ENCODE results near the gene MBP.

The MBP gene

DNA sequence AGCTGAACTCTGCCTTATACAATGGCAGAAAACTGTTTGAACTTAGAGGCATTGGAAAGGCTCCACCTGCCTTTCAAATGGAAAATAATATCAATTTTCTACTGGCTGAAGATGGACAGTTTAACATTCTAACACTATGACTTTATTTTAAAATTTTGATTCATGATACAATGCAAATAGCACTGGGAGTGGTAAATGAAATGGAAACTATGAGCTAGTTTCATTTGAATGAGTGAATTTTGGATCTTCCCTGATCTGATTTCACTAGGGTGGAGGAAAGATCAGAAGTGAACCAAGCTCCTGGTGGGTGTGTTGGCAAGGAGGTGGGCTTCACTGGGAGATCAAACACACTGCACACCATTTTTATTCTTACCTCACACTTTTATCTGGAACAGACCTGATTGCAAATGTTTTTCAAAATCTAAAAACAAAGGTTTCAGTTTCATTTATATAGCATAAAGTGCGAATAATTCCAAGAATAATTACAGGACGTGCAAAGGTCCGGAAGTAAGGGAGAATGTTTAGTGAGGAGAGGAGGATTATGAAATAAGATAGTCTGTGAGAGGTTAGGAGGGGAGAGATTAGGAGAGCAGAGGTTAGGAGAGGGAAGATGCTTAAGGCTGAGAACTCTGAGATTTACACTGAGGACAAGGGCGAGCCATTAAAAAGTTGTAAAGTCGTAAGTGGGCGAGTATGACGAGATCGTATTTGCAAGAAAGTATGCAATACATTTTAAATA, 18.6 kb upstream of the MBP start:
- DNase-seq, result no peak

DNA sequence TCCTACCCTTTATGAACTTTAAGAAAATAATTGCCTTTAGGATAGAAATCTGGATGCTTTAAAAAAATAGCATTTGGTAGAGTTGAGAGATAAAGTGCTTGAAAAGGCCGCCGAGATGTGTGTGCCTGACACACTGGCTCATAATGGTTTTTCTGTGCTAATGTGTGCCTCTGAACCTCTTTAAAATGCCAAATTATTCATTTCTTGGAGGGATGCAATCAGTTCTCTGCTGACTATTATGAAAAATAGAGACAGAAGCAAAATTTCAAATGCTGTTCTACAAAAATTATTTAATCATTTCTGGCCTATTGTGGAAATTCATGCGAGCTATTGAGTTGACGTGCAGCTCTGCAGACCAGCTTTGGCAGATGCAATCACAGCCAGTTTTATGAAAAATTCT, 18.0 kb upstream of the MBP start:
- DNase-seq, result no peak

DNA sequence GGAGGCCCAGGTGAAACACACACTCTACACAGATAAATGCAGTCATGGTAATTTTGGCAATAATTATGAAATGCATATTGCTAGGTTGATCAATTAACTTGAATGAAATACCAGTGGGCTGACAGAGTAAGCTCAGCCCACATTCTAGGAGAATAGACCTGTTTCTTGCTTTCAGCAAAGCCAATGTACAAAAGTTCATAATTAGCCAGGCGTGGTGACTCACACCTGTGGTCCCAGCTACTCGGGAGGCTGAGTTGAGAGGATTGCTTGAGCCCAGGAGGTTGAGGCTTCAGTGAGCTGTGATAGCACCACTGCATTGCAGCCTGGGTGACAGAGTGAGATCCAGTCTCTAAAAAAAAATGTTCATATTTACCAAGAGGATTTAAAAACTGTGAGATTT, 15.7 kb upstream of the MBP start:
- DNase-seq, result no peak

DNA sequence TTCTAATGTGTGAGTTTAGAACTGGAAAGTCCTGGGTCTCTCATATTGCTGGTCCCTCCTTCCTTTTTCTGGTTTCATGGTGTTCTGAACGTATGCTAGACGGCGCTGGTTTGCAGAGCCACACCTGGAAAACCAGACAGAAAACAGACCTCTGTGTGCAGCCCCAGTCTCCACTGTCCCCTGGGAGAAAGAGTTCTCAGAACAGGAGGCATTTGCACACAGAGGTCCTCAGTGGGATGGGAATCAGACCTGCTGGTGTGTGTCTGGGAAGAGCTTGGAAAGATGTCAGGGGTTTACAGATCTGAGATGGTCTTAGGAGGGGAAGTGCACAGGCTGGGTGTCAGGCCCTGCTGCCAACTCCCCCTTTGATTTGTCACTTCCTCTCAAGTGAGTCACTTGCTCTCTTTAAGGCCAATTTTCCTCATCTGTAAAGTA, 14.9 kb upstream of the MBP start:
- no peak for DNase-seq

DNA sequence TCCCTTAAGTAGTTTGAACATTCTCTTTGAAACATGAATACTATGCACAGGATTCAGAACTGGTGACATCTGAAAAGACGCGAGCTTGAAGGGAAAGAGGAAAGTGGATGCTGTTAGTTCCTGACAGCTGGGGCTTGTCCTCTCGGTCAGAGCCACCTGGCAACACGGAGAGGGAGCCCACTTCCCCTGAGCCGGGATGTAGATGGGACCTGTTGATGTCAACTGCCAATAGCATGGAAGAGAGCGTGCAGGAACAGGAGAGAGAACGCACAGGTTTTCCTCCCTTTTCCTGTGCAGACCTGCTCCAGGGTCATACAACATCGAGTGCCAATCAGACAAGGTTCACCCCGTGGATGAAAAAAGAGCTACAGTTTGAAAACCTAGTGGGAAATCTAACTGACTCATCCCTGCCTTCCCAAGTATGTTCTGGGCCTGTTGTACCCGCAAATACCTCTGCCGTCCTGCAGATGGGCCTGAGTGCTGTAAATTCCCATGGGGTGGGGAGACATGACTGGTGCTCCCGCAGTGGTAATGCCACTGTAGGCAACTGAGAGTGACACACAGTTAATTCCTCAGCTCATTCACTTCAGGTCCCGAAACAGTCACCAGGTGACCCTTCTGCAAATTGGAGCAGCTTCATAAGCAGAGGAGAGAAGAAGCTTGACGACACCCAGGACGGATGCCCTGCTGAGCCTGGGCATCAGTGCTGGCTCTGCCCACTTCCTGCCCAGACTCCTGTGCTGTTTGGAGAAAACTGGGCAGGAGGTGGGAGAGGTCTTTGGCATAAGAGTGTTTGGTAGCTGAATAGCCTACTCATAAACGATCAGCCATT, 13.9 kb upstream of the MBP start:
- no peak for DNase-seq

DNA sequence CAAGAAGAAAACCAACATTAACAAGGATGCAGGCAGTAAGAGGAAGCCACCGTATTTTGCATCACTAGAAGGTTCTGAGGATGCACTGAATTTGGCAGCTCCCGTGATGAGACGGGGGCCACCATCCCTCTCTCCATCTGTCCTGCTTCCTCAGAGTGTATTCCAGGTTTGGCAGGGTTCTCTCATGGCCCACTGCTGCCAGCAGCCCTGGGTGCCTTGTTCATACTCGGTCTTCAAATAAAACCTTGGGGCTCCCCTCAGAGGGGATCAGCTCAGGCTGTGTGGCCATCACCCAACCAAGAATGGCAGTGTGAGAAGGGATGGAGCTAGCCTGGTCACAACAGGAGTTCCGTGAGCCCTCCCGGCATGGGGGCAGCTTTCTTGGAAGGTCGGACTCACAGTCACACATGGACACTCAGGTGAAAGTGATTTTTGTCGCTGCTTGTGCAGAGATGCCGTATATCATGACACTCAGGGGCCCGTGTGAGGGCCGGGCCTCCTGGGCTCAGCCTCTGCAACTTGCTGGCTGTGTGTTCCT, 12.8 kb upstream of the MBP start:
- DNase-seq, result no peak

DNA sequence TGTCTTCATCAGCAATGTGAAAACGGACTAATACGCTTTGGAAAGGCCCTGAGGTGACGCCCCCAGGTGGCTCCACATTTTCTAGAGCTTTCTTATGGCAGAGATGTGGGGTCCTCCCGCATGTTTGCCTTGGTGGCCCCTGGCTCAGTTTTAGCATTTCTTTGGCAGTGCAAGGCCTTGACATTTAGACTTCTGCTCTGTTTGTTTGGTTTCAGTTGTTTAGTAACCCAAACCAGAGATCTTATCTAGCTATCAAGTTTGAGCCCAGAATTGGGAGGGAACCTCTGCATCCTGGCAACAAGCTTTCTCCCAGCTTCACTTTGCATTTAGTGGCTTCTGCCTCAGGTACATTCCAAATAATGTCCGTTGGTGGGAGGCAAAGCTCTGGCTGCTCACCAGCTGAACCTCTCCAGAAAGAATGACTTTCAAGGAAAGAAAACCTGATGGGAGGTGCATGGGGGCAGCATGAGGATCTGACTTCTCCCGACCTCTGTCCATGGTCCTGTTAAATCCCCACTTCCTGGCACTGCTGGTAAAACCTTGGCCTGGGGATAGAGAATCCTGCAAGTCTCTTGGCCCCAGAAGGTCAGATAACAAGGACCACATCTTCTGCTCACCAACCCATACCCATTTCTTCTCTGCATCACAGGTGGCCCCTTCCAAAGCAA, 12.0 kb upstream of the MBP start:
- DNase-seq, result no peak

DNA sequence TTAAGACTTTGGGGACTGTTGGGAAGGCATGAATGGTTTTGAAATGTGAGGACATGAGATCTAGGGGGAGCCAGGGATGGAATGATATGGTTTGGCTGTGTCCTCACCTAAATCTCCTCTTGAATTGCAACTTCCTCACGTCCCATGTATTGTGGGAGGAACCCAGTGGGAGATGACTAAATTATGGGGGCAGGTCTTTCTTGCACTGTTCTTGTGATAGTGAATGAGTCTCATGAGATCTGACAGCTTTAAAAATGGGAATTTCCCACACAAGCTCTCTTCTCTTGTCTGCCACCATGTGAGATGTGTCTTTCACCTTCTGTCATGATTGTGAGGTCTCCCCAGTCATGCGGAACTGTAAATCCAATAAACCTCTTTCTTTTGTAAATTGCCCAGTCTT, 11.5 kb upstream of the MBP start:
- DNase-seq, result no peak

DNA sequence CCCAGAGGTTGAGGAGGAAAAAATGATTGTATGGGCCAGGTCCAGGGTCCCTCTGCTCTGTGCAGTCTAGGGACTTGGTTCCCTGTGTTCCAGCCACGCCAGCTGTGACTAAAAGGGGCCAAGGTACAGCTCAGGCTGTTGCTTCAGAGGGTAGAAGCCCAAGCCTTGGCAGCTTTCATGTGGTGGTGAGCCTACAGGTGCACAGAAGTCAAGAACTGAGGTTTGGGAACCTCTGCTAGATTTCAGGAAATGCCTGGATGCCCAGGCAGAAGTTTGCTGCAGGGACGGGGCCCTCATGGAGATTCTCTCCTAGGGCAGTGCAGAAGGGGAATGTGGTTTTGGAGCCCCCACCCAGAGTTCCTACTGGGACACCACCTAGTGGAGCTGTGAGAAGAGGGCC, 10.6 kb upstream of the MBP start:
- no peak for DNase-seq

DNA sequence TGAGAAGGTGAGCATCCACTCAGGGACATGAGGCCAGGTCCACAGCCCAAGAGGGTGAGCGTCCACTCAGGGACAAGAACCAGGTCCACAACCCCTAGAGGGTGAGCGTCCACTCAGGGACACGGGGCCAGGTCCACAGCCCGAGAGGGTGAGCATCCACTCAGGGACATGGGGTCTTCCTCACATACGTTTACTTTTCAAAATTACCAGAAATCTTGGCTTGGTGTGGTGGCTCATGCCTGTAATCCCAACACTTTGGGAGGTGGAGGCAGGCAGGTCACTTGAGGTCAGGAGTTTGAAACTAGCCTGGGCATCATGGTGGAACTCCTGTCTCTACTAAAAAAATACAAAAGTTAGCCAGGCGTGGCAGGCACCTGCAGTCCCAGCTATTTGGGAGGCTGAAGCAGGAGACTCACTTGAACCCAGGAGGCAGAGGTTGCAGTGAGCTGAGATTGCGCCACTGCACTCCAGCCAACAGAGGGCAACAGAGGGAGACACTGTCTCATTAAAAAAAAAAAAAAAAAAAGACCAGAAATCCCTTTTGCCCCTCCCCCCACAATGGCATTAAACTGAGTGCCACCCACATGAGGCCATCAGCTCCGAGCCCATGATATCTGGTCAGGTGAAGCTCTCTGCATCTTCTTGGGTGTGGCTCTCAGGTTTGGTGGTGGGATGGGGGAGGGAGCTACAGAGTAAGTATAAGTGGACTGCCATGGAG, 9.0 kb upstream of the MBP start:
- no peak for DNase-seq

DNA sequence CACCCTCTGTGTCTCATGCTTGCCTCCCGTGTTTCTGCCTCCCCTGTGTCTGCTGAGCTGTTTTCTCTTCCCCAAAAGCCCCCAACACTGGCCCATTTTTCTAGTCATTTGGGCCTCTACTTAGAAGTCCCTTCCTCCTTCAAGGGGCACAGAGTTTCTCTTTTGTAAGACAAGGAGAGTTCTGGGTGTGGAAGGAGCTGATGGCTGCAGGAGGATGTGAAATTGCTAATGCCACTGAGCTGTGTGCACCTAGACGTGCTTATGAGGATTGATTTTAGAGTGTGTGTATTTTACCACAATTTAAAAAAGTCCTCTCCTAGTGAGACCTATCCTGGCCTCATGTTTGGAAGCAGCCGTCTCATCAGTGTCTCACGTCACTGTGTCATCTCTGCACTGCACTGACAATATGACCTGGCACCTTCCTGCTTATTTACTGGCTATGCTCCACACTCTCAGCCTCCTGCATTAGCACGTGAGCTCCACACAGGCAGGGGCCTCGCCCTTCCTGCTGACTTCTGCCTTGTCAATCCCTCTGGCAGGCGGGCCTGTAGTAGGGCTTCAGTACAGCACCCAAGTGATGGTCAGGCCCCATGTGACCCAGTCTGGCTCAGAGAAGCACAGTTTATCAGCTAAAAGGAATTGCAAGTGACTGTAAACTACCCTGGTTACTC, 8.0 kb upstream of the MBP start:
- DNase-seq, result peak; percentile 51

DNA sequence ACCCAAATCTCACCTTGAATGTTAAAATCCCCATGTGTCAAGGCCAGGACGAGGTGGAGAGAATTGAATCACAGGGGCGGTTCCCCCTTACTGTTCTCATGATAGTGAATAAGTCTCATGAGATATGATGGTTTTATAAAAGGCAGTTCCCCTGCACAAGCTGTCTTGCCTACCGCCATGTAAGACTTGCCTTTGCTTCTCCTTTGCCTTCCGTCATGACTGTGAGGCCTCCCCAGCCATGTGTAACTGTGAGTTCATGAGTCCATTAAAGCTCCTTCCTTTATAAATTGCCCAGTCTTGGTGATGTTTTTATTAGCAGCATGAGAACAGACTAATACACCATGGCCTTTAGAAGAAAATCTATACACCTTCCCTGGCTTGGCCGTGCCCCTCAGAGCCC, 7.4 kb upstream of the MBP start:
- no peak for DNase-seq

DNA sequence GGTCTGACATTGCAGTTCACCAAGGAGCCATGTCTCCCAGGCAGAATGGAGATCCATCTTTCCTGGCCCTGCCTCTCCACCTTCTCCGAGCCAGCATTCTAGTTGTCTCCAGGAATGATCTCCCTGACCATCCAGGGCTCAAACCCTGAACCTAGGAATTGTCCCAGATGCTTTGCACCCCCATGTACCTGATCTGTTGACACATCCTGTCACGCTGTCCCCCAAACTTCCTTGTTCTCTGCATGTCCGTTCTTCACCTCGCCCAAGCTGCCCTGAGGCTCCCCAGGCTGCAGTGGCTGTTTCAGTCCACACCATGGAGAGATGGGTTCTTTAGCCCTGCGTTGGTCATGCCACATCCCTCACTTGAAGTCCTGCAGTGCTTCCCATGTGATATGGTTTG, 7.0 kb upstream of the MBP start:
- no peak for DNase-seq

DNA sequence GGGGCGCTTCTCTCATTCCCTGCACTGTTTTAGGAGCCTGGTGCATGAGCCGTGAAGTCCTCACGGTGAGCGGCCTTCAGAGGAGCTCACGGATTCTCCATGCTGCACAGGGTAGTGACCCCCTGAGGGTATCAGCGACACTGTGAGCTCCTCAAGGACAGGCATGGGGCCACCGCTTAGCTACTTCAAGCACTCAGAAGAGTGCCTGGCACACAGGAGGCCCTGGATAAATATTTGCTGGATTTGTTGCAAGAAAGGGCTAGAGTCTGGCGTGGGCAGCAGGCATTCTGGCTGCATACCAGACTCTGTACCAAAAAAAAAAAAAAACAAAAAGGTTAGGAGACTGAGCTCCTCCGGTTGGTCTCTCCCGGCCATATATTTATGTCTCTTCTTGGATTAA, 5.7 kb upstream of the MBP start:
- DNase-seq, result no peak

DNA sequence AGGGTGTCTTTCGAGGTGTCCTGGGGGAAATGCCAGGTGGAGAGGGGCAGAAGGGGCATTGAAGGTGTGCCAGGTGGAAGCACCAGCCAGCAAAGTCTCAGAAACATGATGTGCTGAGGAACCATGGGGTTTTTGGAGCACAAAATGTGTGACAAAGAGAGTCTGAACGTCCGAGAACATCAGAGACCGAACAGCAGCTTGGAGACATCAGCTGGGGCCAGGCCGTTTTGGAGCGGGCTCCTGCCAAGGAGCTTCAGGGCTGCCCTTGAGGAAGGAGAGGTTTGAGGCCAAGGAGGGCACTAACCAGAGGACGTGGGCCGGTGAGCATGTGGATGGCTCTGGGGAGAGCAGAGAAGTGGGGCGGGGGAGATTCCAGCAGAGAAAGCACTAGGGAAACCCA, 5.3 kb upstream of the MBP start:
- DNase-seq, result no peak

DNA sequence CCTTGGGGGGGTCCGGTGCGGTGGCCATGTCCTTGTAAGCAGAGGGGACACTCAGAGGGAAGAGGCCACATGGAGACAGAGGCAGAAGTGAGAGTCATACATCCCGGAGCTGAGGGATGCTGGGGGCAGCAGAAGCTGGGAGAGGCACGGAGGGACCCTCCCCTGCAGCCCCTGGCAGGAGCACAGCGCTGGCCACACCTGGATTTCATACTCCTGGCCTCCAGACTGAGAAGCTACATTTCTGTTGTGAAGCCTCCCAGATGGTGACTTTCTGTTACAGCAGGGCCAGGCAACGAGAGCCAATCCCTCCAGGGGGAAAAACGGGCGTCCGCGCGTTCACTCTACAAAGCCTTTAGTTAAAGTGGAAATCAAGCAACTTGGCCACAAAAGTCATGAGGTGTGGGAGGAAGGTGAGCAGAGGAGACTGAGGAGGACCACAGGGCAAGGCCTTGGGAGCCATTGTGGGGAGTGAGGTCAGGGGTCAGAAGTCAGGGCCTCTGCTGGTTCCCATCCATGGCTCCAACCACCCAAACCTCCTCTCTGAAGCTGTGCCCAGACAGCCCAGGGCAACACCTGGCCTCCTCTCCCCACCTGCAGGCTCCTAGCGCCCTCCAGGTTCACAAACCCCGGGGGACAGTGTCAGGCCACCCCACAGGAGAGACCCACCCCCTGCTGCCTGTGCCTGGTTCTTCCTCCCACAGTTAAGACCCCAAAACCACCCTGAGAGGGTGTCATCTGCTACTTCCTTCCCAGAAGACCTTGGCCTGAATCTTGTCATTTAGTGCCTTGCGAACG, 4.5 kb upstream of the MBP start:
- no peak for DNase-seq

DNA sequence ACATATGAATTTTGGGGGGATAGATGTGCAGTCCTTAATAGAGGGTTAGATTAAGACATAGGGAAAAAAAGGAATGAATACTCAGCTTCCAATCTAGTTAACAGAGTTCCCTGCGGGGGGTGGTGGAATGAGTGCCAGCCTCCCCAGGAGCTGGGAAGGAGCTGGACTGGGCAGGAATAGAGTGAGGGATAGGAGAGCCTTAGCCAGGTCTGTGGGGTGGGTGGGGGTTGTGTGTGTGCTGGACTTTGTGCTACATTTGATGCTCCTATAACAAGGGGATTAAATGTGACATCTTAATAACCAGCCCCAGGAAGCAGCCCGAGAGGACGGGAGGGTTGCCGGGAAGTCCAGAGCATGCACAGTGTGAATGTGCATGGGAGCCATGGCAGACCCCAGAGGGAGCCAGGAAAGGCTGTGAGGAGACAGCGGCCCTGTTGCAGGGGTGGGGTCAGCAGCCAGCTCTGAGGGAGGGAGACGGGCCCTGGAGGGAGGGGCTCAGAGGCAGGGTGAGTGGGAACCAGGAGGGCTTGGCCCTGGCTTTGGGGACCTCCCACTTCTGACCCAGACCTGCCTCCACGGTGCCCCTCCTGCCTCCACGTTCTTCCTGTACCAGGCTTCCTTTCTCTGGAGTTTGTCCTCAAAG, 3.6 kb upstream of the MBP start:
- no peak for DNase-seq

DNA sequence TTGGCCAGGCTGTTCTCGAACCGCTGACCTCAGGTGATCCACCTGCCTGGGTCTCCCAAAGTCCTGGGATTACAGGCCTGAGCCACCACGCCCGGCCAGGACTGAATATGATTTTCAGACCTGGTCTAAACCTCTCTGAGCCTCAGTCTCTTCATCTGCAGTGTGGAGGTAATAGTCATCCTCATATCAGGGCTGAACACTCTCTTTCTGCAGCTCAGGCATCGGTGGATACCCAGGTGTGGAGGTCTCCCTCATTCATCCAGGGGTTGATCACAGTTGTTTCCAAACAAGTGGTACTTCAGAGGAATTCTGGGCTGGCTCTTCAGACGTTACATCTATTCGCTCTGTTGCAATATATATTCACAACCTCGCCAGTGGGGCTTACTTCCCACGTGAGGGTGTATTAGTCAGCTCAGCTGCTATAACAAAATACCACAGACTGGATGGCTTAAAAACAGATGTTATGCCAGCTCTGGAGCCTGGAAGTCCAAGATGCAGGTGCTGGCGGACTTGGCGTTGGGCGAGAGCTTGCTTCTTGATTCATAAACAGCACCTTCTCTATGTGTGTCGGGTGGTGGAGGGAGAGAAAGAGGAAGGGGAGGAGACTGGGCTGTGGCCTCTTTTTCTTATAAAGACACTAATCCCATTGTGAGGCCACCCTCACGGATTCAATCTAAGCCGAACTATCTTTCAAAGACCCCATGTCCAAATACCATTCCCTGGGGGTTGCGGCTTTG, 2.9 kb upstream of the MBP start:
- no peak for DNase-seq

DNA sequence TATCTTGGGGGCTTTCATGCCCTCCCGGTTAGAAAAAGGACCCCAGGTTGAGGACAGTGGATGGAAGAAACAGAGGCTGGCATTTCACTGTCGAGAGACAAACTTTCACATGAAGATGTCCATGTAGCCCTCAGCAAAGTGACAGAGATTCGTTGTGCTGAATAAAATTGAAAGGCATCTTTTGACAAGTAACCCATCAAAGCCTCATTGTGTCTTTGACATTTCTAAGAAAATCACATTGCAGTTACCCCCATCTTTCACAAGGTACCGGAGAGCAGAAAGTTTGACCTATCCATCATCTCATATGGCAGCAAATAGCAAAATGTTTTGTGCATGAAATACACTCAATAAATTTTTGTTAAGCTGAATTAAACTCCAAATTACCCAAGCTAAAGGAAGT, 2.0 kb upstream of the MBP start:
- no peak for DNase-seq

DNA sequence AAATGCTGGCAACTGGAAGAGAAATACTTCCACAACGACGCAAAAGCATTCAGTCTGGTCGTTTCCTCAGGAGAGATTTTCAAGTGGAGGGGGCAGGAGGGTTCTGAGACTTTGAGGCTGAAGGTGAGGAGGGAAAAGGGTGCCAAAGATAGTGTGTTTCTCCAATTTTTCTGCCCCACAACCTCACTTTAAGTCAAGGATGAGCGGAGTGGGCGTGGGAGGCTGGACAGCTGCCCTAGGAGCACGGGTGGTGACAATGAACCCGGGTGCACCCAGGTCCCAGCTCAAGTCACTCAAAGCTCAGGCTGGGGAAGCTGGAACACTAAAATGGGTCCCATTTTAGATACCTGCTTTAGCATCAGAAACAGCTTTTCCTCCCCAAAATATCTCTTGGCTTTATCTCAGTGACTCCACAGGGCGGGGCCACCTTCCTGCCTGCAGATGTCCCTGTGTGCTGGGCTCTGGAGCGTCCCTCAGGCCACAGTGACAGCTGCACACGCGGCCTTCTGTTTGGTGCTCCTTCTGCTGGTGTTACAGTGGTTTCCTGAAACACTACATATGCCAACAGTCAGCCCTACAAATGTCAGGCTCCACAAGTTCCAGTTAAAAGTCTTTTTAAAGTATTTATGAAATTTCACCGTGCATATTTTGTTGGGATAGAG, 1.4 kb upstream of the MBP start:
- DNase-seq, result no peak
